ENCODE measurements around the gene DNAJA3. TPM values are rescaled to one million over a fixed set of nuclear protein-coding genes. Genes with fewer than 3 reads are reported as not detected.

The DNAJA3 gene
- total and polyA plus RNA-seq, 9 of the 15 experiments (the other 6 are each of a cell fraction or from before 2014, with no cell fraction given) = 8.1 to 105 (median 79.0) TPM

DNA sequence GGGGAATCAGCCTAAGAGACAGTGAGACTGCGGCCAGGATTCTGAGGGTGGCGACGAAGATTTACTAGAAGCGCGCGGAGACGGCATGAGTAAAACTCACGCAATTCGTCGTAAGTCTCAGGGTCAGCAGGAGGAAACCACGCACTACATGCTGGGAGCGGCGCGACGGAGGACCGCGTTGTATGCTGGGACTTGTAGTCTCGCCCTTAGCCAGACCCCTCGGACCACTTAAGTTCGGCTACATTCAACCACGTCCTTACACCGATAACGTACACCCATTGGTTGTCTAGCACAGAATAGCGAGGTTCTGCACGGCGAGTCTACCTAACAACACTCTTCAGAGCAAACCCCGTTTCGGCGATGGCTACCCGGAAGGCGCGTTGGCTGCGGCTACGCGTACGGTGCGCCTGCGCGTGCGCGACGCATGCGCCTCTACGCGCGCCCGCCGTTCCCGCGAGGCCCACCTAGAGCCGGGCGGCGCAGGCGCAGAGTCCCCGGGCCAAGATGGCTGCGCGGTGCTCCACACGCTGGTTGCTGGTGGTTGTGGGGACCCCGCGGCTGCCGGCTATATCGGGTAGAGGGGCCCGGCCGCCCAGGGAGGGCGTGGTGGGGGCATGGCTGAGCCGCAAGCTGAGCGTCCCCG, at the start of gene DNAJA3 (continued):
- TF ChIP-seq CREB3 (tag; conservative IDR thresholded peaks at IDR 0.05; ENCODE audit: low read depth) (no peak), NR3C1 (CRISPR knock-in tag; IDR thresholded peaks at IDR 0.05) (no peak), LCOR (CRISPR knock-in tag; IDR thresholded peaks at IDR 0.05) (no peak), RBM25 (IDR thresholded peaks at IDR 0.05; ENCODE audit: low read depth, low read length, severe bottlenecking) (peak; percentile 96), ZBTB43 (CRISPR knock-in tag; IDR thresholded peaks at IDR 0.05) (0 out of 2 replicates have a peak, but pooled peaks have one; percentile 70), ZNF12 (CRISPR knock-in tag; IDR thresholded peaks at IDR 0.05) (no peak), LARP7 (IDR thresholded peaks at IDR 0.05) (no peak; the same call in 1 of the 2 replicates), FOXJ2 (tag; IDR thresholded peaks at IDR 0.05) (peak; percentile 47; the same call in 1 of the 2 replicates), ZNF717 (CRISPR knock-in tag; IDR thresholded peaks at IDR 0.05) (no peak), TCFL5 (CRISPR knock-in tag; conservative IDR thresholded peaks at IDR 0.05) (no peak), ZBTB8A (IDR thresholded peaks at IDR 0.05; ENCODE audit: partially characterized antibody) (no peak), RUNX1 (IDR thresholded peaks at IDR 0.05; ENCODE audit: low read depth) (no peak), DACH1 (IDR thresholded peaks at IDR 0.05; ENCODE audit: partially characterized antibody) (no peak), TGIF2 (CRISPR knock-in tag; IDR thresholded peaks at IDR 0.05) (no peak), ZNF274 (IDR thresholded peaks at IDR 0.05; ENCODE audit: borderline replicate concordance, low read depth, low read length) (no peak), PHF21A (IDR thresholded peaks at IDR 0.05; ENCODE audit: borderline replicate concordance, low read depth) (no peak), CHD1 (IDR thresholded peaks at IDR 0.05; ENCODE audit: low read length) (no peak), ZNF133 (CRISPR knock-in tag; IDR thresholded peaks at IDR 0.05) (no peak), HDGF (IDR thresholded peaks at IDR 0.05) (no peak), SETDB1 (IDR thresholded peaks at IDR 0.05; ENCODE audit: low read length) (no peak), HNRNPH1 (optimal IDR thresholded peaks at IDR 0.05; ENCODE audit: low read depth, low read length) (no peak), HDAC8 (tag; IDR thresholded peaks at IDR 0.05) (no peak), SMAD3 (CRISPR knock-in tag; conservative IDR thresholded peaks at IDR 0.05) (no peak), ZNF695 (CRISPR knock-in tag; IDR thresholded peaks at IDR 0.05) (no peak), SP1 (CRISPR knock-in tag; IDR thresholded peaks at IDR 0.05) (peak; percentile 87), NUFIP1 (IDR thresholded peaks at IDR 0.05; ENCODE audit: partially characterized antibody) (no peak), GATA2 (CRISPR knock-in tag; IDR thresholded peaks at IDR 0.05) (no peak), ZNF41 (CRISPR knock-in tag; conservative IDR thresholded peaks at IDR 0.05) (0 out of 2 replicates have a peak, but pooled peaks have one; percentile 46)
- TF ChIP-seq, protein P1, sequence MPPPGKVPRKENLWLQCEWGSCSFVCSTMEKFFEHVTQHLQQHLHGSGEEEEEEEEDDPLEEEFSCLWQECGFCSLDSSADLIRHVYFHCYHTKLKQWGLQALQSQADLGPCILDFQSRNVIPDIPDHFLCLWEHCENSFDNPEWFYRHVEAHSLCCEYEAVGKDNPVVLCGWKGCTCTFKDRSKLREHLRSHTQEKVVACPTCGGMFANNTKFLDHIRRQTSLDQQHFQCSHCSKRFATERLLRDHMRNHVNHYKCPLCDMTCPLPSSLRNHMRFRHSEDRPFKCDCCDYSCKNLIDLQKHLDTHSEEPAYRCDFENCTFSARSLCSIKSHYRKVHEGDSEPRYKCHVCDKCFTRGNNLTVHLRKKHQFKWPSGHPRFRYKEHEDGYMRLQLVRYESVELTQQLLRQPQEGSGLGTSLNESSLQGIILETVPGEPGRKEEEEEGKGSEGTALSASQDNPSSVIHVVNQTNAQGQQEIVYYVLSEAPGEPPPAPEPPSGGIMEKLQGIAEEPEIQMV (tag; conservative IDR thresholded peaks at IDR 0.05; ENCODE audit: low read depth) = no peak
